Measurements from ENCODE around the gene MAP6.

- no peak for TF ChIP-seq FOXA1 (IDR thresholded peaks at IDR 0.05)
- no peak for TF ChIP-seq NFRKB (IDR thresholded peaks at IDR 0.05)
- no peak for TF ChIP-seq ELF4 (IDR thresholded peaks at IDR 0.05)
- TF ChIP-seq HDGF (IDR thresholded peaks at IDR 0.05; ENCODE audit: borderline replicate concordance): no peak
- no peak for TF ChIP-seq SUZ12 (IDR thresholded peaks at IDR 0.05)
- no peak for TF ChIP-seq BHLHE40 (IDR thresholded peaks at IDR 0.05; ENCODE audit: borderline replicate concordance)
- TF ChIP-seq SP1 (IDR thresholded peaks at IDR 0.05): no peak
- no peak for TF ChIP-seq FOXK2 (IDR thresholded peaks at IDR 0.05)
- TF ChIP-seq TARDBP (IDR thresholded peaks at IDR 0.05): no peak
- TF ChIP-seq ARNT (IDR thresholded peaks at IDR 0.05): no peak
- TF ChIP-seq FOXM1 (IDR thresholded peaks at IDR 0.05; ENCODE audit: borderline replicate concordance): no peak
- TF ChIP-seq L3MBTL2 (conservative IDR thresholded peaks at IDR 0.05): no peak
- TF ChIP-seq CTBP1 (IDR thresholded peaks at IDR 0.05; ENCODE audit: borderline replicate concordance): no peak
Observed at GRCh38 chr11:75553182-75553581, 115.7 kb downstream of the MAP6 start.
